Measurements from ENCODE around the gene IGF1R. TPM values are rescaled to one million over a fixed set of nuclear protein-coding genes. Genes with fewer than 3 reads are reported as not detected.

IGF1R gene
- total RNA-seq, 1 donor from 2014 or later = 131 TPM

- peaks cover 28% of the 10 kb centered on the region for H3K36me3 Mint-ChIP-seq (ENCODE audit: low read depth, unreplicated experiment)
- H3K9me3 Mint-ChIP-seq (ENCODE audit: unreplicated experiment) = no peaks in the 10 kb centered on the region
- TF ChIP-seq, protein P1, sequence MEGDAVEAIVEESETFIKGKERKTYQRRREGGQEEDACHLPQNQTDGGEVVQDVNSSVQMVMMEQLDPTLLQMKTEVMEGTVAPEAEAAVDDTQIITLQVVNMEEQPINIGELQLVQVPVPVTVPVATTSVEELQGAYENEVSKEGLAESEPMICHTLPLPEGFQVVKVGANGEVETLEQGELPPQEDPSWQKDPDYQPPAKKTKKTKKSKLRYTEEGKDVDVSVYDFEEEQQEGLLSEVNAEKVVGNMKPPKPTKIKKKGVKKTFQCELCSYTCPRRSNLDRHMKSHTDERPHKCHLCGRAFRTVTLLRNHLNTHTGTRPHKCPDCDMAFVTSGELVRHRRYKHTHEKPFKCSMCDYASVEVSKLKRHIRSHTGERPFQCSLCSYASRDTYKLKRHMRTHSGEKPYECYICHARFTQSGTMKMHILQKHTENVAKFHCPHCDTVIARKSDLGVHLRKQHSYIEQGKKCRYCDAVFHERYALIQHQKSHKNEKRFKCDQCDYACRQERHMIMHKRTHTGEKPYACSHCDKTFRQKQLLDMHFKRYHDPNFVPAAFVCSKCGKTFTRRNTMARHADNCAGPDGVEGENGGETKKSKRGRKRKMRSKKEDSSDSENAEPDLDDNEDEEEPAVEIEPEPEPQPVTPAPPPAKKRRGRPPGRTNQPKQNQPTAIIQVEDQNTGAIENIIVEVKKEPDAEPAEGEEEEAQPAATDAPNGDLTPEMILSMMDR (IDR thresholded peaks at IDR 0.05; ENCODE audit: unreplicated experiment) = no peak
Observed at GRCh38 chr15:98930576-98930975, 282.2 kb downstream of the IGF1R start.

DNA sequence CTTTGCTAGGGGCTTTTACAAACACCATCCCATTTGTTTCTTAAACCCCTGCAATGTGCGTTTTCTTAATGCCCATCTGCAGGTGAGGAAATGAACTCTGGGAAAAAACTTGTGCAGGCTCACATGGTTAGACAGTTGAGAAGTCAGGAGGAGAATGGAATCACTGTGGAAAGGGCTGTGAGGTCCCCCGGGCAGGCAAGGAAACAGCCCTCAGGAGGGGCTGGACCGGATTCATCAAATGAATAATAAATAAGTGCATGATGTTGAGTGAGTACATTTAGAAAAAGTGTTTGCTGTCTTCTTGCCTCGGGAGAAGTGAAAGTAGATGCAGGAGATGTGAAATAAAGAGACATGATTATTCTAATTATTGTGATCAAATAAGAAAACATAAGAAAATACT lies 282.7 kb downstream of the IGF1R start:
- Mint-ChIP-seq H3K4me3 (ENCODE audit: unreplicated experiment) (no peak overlapping the region), H3K4me1 (ENCODE audit: unreplicated experiment) (peaks cover 32% of the 10 kb centered on the region), H3K36me3 (ENCODE audit: low read depth, unreplicated experiment) (peaks cover 28% of the 10 kb centered on the region), H3K27me3 (ENCODE audit: unreplicated experiment) (peaks cover 8% of the 10 kb centered on the region), H3K9me3 (ENCODE audit: unreplicated experiment) (no peaks in the 10 kb centered on the region), H3K27ac (ENCODE audit: unreplicated experiment) (no peak overlapping the region)
- TF ChIP-seq, protein P1 (IDR thresholded peaks at IDR 0.05; ENCODE audit: unreplicated experiment) = no peak
- DNase-seq (ENCODE audit: low spot score) = no peak

More at GRCh38 chr15:98930576-98930975, 282.2 kb downstream of the IGF1R start:
- Mint-ChIP-seq H3K27ac (ENCODE audit: unreplicated experiment) (no peak overlapping the region), H3K4me3 (ENCODE audit: unreplicated experiment) (no peak overlapping the region), H3K4me1 (ENCODE audit: unreplicated experiment) (peaks cover 27% of the 10 kb centered on the region), H3K27me3 (ENCODE audit: unreplicated experiment) (peaks cover 8% of the 10 kb centered on the region)
- DNase-seq (ENCODE audit: low spot score) = no peak

DNA sequence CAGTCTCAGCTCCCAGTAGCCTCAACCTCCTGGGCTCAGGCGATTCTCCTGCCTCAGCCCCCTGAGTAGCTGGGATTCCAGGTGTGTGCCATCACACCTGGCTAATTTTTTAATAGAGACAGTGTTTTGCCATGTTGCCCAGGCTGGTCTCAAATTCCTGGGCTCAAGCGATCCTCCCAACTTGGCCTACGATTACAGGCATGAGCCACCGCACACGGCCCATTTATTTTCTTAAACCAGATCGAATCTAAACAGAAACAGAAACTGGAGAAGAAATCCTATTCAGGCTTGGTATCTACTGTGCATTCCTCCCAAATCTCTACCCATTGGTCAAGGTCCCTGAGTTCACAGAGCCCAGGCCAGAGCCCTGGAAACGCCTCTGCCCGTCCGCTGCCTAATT lies 285.1 kb downstream of the IGF1R start:
- no peak for DNase-seq (ENCODE audit: low spot score)
- H3K9me3 Mint-ChIP-seq (ENCODE audit: unreplicated experiment) = no peaks in the 10 kb centered on the region
- peaks cover 8% of the 10 kb centered on the region for H3K27me3 Mint-ChIP-seq (ENCODE audit: unreplicated experiment)
- peaks cover 33% of the 10 kb centered on the region for H3K36me3 Mint-ChIP-seq (ENCODE audit: low read depth, unreplicated experiment)
- H3K4me3 Mint-ChIP-seq (ENCODE audit: unreplicated experiment) = no peak overlapping the region
- H3K27ac Mint-ChIP-seq (ENCODE audit: unreplicated experiment) = no peak overlapping the region
- TF ChIP-seq, protein P1 (IDR thresholded peaks at IDR 0.05; ENCODE audit: unreplicated experiment) = no peak
- peaks cover 25% of the 10 kb centered on the region for H3K4me1 Mint-ChIP-seq (ENCODE audit: unreplicated experiment)

DNA sequence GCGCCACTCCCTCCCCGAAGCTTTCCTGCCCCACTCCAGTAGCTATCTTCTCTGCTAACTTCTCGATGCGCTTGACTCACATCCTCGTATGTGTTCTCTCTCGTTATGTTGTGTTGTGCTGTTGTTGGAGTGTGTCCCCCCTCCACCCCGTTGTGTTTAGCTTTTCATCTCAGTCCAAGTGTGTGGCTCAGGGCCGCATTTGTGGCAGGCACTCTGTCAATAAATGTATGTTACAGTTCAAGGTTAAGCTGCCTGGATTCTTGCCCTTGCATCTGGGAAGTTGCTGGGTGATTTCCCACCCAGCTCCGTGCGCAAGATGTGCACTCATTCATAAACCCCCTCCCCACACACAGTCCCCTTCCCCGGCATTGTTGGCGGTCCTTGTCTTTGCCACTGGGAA lies 287.4 kb downstream of the IGF1R start:
- Mint-ChIP-seq H3K27me3 (ENCODE audit: unreplicated experiment) (peaks cover 6% of the 10 kb centered on the region), H3K9me3 (ENCODE audit: unreplicated experiment) (no peaks in the 10 kb centered on the region), H3K27ac (ENCODE audit: unreplicated experiment) (peak overlapping the region; percentile 46), H3K4me1 (ENCODE audit: unreplicated experiment) (peaks cover 25% of the 10 kb centered on the region), H3K4me3 (ENCODE audit: unreplicated experiment) (peak overlapping the region; percentile 53), H3K36me3 (ENCODE audit: low read depth, unreplicated experiment) (peaks cover 37% of the 10 kb centered on the region)
- DNase-seq (ENCODE audit: low spot score) = no peak
- TF ChIP-seq, protein P1 (IDR thresholded peaks at IDR 0.05; ENCODE audit: unreplicated experiment) = no peak

DNA sequence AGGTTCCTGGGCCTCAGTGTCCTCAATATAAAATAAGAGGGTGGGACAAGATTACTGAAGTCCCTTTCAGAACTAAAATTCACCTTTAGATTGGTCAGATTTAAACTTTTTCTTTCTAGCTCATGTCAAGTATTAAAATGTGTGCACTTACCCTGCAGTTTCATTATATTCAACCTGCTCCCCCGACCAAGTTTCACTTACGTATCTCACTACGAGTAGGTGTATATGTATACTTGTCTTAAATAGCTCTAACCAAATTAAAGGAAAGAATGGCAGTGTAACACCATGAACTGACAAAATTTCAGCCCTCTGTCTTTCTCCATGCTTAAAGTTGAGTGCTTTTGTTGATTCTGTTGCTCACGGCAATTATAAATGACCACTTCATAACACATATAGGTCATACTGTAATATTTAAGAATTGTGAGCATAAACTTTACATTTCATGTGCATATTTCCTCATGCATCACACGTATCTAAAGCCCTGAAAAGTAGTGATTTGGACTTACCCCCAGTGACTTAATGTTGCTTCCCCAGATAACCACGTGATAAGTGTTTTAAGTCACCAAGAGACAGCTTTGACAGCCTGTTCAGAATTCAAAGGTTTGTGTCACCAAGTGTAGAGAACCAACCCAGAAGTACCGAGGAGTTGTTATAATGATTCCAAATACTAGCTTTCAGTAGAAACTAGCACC lies 289.2 kb downstream of the IGF1R start:
- Mint-ChIP-seq H3K9me3 (ENCODE audit: unreplicated experiment) (no peaks in the 10 kb centered on the region), H3K27ac (ENCODE audit: unreplicated experiment) (no peak overlapping the region), H3K4me1 (ENCODE audit: unreplicated experiment) (peaks cover 25% of the 10 kb centered on the region), H3K36me3 (ENCODE audit: low read depth, unreplicated experiment) (peaks cover 33% of the 10 kb centered on the region), H3K27me3 (ENCODE audit: unreplicated experiment) (peaks cover 6% of the 10 kb centered on the region), H3K4me3 (ENCODE audit: unreplicated experiment) (no peak overlapping the region)
- no peak for DNase-seq (ENCODE audit: low spot score)
- TF ChIP-seq, protein P1 (IDR thresholded peaks at IDR 0.05; ENCODE audit: unreplicated experiment) = no peak

All from endothelial cell (in vitro differentiated cells).